ENCODE measurements around the gene CTRL. TPM values are rescaled to one million over a fixed set of nuclear protein-coding genes. Genes with fewer than 3 reads are reported as not detected.
A peak's percentile ranks its signal among the peaks of the same experiment; 100 is the strongest.

CTRL gene
- total and polyA plus RNA-seq, 4 donors, result 1.0 to 2.5 (median 2.0) TPM; not detected in 1

GRCh38 chr16:67946128-67946569 lies 14.5 kb upstream of the CTRL start:
- Histone ChIP-seq H3K27ac (ENCODE audit: low read depth in 1 of 2, low read length in 1 of 2) (no peak overlapping the region), H3K9me3 (ENCODE audit: control insufficient read depth in 4 of 4, insufficient read depth in 3 of 4, low read length in 3 of 4) (no peaks in the 10 kb centered on the region), H3K27me3 (ENCODE audit: control insufficient read depth in 3 of 3, insufficient read depth in 3 of 3, low read length in 2 of 3) (no peaks in the 10 kb centered on the region), H3K4me1 (ENCODE audit: control insufficient read depth in 5 of 5, insufficient read depth in 5 of 5, low read length in 5 of 5) (peaks cover 0 to 10% (median 0%) of the 10 kb centered on the region in 5 donors), H3K36me3 (ENCODE audit: control insufficient read depth in 4 of 4, insufficient read depth in 4 of 4, low read length in 4 of 4) (peaks cover 24 to 93% (median 48%) of the 10 kb centered on the region in 4 donors), H3K4me3 (no peak overlapping the region), H3K9ac (ENCODE audit: insufficient read depth in 1 of 2, low read length in 2 of 2) (no peak overlapping the region)
- 97% methylated on average over 20 of the region's 20 CpGs for WGBS, 2 donors
- TF ChIP-seq CTCF (IDR thresholded peaks at IDR 0.05; ENCODE audit: control extremely low read depth, extremely low read depth), result no peak
- ATAC-seq (ENCODE audit: insufficient read depth, low FRiP score), result no peak
- DNase-seq, result no peak

- WGBS, 2 donors, result 91 to 92% methylated on average over 24 of the region's 24 CpGs
- no peaks in the 10 kb centered on the region for H3K9me3 ChIP-seq (ENCODE audit: control insufficient read depth in 4 of 4, insufficient read depth in 3 of 4, low read length in 3 of 4)
- TF ChIP-seq CTCF (IDR thresholded peaks at IDR 0.05; ENCODE audit: control extremely low read depth, extremely low read depth), result no peak
- peaks cover 0 to 10% (median 0%) of the 10 kb centered on the region in 5 donors for H3K4me1 ChIP-seq (ENCODE audit: control insufficient read depth in 5 of 5, insufficient read depth in 5 of 5, low read length in 5 of 5)
- H3K4me3 ChIP-seq, result no peak overlapping the region
- H3K27ac ChIP-seq (ENCODE audit: low read depth in 1 of 2, low read length in 1 of 2), result peak overlapping the region in 1 of 2 donors; percentile 9
- peaks cover 17 to 86% (median 43%) of the 10 kb centered on the region in 4 donors for H3K36me3 ChIP-seq (ENCODE audit: control insufficient read depth in 4 of 4, insufficient read depth in 4 of 4, low read length in 4 of 4)
- no peaks in the 10 kb centered on the region for H3K27me3 ChIP-seq (ENCODE audit: control insufficient read depth in 3 of 3, insufficient read depth in 3 of 3, low read length in 2 of 3)
- no peak for DNase-seq
- no peak for ATAC-seq (ENCODE audit: insufficient read depth, low FRiP score)
- no peak overlapping the region for H3K9ac ChIP-seq (ENCODE audit: insufficient read depth in 1 of 2, low read length in 2 of 2)
Measured at GRCh38 chr16:67945392-67945933, 13.8 kb upstream of the CTRL start.

GRCh38 chr16:67944690-67945391 lies 13.2 kb upstream of the CTRL start:
- Histone ChIP-seq H3K4me3 (no peak overlapping the region), H3K4me1 (ENCODE audit: control insufficient read depth in 5 of 5, insufficient read depth in 5 of 5, low read length in 5 of 5) (peaks cover 0 to 10% (median 0%) of the 10 kb centered on the region in 5 donors), H3K9me3 (ENCODE audit: control insufficient read depth in 4 of 4, insufficient read depth in 3 of 4, low read length in 3 of 4) (no peaks in the 10 kb centered on the region), H3K27me3 (ENCODE audit: control insufficient read depth in 3 of 3, insufficient read depth in 3 of 3, low read length in 2 of 3) (no peaks in the 10 kb centered on the region), H3K36me3 (ENCODE audit: control insufficient read depth in 4 of 4, insufficient read depth in 4 of 4, low read length in 4 of 4) (peaks cover 17 to 86% (median 44%) of the 10 kb centered on the region in 4 donors), H3K9ac (ENCODE audit: insufficient read depth in 1 of 2, low read length in 2 of 2) (no peak overlapping the region), H3K27ac (ENCODE audit: low read depth in 1 of 2, low read length in 1 of 2) (peak overlapping the region; percentile 24 to 49)
- no peak for TF ChIP-seq CTCF (IDR thresholded peaks at IDR 0.05; ENCODE audit: control extremely low read depth, extremely low read depth)
- DNase-seq (no peak), ATAC-seq (ENCODE audit: insufficient read depth, low FRiP score) (no peak)
- 95% methylated on average over 24 of the region's 24 CpGs for WGBS, 2 donors
